HepG2 (cell line): ENCODE results near the gene EMC8. TPM values are rescaled to one million over a fixed set of nuclear protein-coding genes. Genes with fewer than 3 reads are reported as not detected.

Experiments
- ATAC-seq: fragments of 200-7000 bp; cut with Tn5 transposase; 3 replicates; pipeline ENCODE4 v1.9.1; 2020; ENCODE audit warnings: mild to moderate bottlenecking, moderate library complexity
- BruUV-seq: library from RNA; stranded (reverse); fragments of 400-500 nt; replicated peaks from 2 replicates; lab custom pipeline; 2021; lab: Mats Ljungman, UMichigan
- CTCF ChIA-PET: fragments of 300-600 bp; formaldehyde crosslinking; extraction: SDS; loops from one replicate; lab custom pipeline; 2021; ENCODE audit warnings: low total read pairs, inconsistent platforms, low intra/inter-chr PET ratio; lab: Yijun Ruan, JAX
- POLR2A ChIA-PET: fragments of 350-600 bp; sonication (Branson Sonifier 250); formaldehyde crosslinking; loops from one replicate; lab custom pipeline; 2020; ENCODE audit warnings: antibody characterized with exemption, inconsistent platforms; lab: Yijun Ruan, JAX
- DNase-seq: peaks from one replicate; pipeline ENCODE4 v3.0.0-alpha.2; 2015; ENCODE audit warnings: low spot score
- FAIRE-seq: peaks from 3 replicates; lab custom pipeline; 2011; peaks lifted over from hg19 to GRCh38; lab: Jason Lieb, UNC
- H2AFZ ChIP-seq: one replicate; pipeline ENCODE4 v1.6.1; 2011; ENCODE audit warnings: low read length, inconsistent platforms
- H3K27ac ChIP-seq: fragments of 300-600 bp; 3 replicates; pipeline ENCODE4 v1.8.0; 2011; ENCODE audit warnings: mixed run types, mild to moderate bottlenecking, mixed read lengths, low read length, inconsistent platforms; ENCODE audit not compliant: insufficient read depth; ENCODE audit errors: extremely low read length
- H3K27me3 ChIP-seq, 2 experiments: fragments of 200-600 bp in 1 of 2; 2 replicates in 1 of 2; 3 replicates in 1 of 2; pipeline versions ENCODE4 v1.6.0 to v1.8.0; 2011; ENCODE audit warnings: low read length in 2 of 2, mild to moderate bottlenecking in 2 of 2, moderate library complexity in 2 of 2, inconsistent platforms in 1 of 2; ENCODE audit not compliant: insufficient read depth in 2 of 2, control insufficient read depth in 1 of 2
- H3K36me3 ChIP-seq, 2 experiments: fragments of 200-600 bp in 1 of 2; replicated peaks in 1 of 2; 2 replicates in 1 of 2; 3 replicates in 1 of 2; pipeline versions ENCODE4 v1.5.1 to v1.8.0; 2011; ENCODE audit warnings: low read length in 2 of 2, inconsistent platforms in 1 of 2; ENCODE audit not compliant: insufficient read depth in 2 of 2, control insufficient read depth in 1 of 2
- H3K4me1 ChIP-seq: 2 replicates; pipeline ENCODE4 v1.5.1; 2012; ENCODE audit warnings: low read length, inconsistent platforms; ENCODE audit not compliant: insufficient read depth
- H3K4me2 ChIP-seq: 2 replicates; pipeline ENCODE4 v1.6.0; 2011; ENCODE audit warnings: low read depth, low read length, inconsistent platforms
- H3K4me3 ChIP-seq, 3 experiments: fragments of 200-600 bp in 1 of 3; sonication (generic), shearing (Covaris generic) in 1 of 3; replicated peaks in 1 of 3; 2 replicates each; pipeline ENCODE4 v1.5.1; 2011 to 2016; ENCODE audit warnings: low read length in 3 of 3, inconsistent platforms in 2 of 3, low read depth in 2 of 3, mild to moderate bottlenecking in 2 of 3, control low read depth in 1 of 3, mixed read lengths in 1 of 3; ENCODE audit not compliant: insufficient read depth in 1 of 3
- H3K79me2 ChIP-seq: one replicate; pipeline ENCODE4 v1.6.1; 2011; ENCODE audit warnings: low read length, inconsistent platforms; ENCODE audit not compliant: insufficient read depth
- H3K9ac ChIP-seq: 2 replicates; pipeline ENCODE4 v1.6.0; 2011; ENCODE audit warnings: mild to moderate bottlenecking, low read depth, low read length, inconsistent platforms; ENCODE audit not compliant: insufficient read depth
- H3K9me3 ChIP-seq: 2 replicates; pipeline ENCODE4 v1.5.1; 2012; ENCODE audit warnings: mild to moderate bottlenecking, low read length
- H4K20me1 ChIP-seq: 2 replicates; pipeline ENCODE4 v1.6.0; 2011; ENCODE audit warnings: inconsistent platforms, mild to moderate bottlenecking, low read length, moderate library complexity; ENCODE audit not compliant: insufficient read depth
- ISL2 ChIP-seq: sonication (generic); formaldehyde crosslinking; IDR thresholded peaks from 2 replicates; pipeline ENCODE4 v1.5.0; 2020; ENCODE audit warnings: missing genetic modification reagents
- JUN ChIP-seq: sonication (generic); formaldehyde crosslinking; IDR thresholded peaks from 2 replicates; pipeline ENCODE4 v1.4.0; 2020; ENCODE audit warnings: mild to moderate bottlenecking, missing genetic modification reagents
- MTA1 ChIP-seq: sonication (generic); formaldehyde crosslinking; IDR thresholded peaks from 2 replicates; pipeline ENCODE4 v1.4.0; 2020; ENCODE audit warnings: missing genetic modification reagents, mild to moderate bottlenecking, borderline replicate concordance
- NCOA5 ChIP-seq: sonication (generic); formaldehyde crosslinking; IDR thresholded peaks from 2 replicates; pipeline ENCODE4 v1.4.0; 2020; ENCODE audit warnings: missing genetic modification reagents
- TFDP2 ChIP-seq: sonication (generic); formaldehyde crosslinking; IDR thresholded peaks from 2 replicates; pipeline ENCODE4 v1.4.0; 2020; ENCODE audit warnings: missing genetic modification reagents
- ZNF629 ChIP-seq: sonication (generic); formaldehyde crosslinking; conservative IDR thresholded peaks from 2 replicates; pipeline ENCODE4 v1.5.0; 2020; ENCODE audit warnings: missing genetic modification reagents
- whole genome bisulfite sequencing: methylation state at CpG from one replicate; pipeline ENCODE4 v1.1.6; 2017; ENCODE audit warnings: low lambda C conversion rate; 5-methylcytosine and 5-hydroxymethylcytosine counted together
- in situ Hi-C: cut with HindIII; loops from 2 replicates; pipeline ENCODE4 v1.10.0; 2017; ENCODE audit warnings: low pct_unique_long_range_greater_than_20kb; ENCODE audit not compliant: extremely low pct_ligation_motif_present
- intact Hi-C: fragments of 100-400 bp; cut with micrococcal nuclease; formaldehyde crosslinking; loops from one replicate; pipeline ENCODE4 v1.10.0; 2022; ENCODE audit not compliant: unreplicated experiment
- polyA plus RNA-seq, 8 experiments: library from polyadenylated mRNA; depleted of rRNA in 3 of 8; stranded (reverse) in 7 of 8; unstranded in 1 of 8; fragments of >200 nt; fragmentation: Illumina TruSeq in 4 of 8; extraction: Trizol in 4 of 8; gene quantifications; 2 replicates each; pipeline versions ENCODE4 v1.2.1 to v1.2.3, GENCODE V29; 2011 to 2016; ENCODE audit warnings: low read depth in 4 of 8, missing spikeins in 1 of 8, mixed read lengths in 1 of 8; ENCODE audit not compliant: insufficient read depth in 1 of 8
- total RNA-seq, 5 experiments: library from RNA; depleted of rRNA; stranded (reverse); fragments of >200 nt; fragmentation: Illumina TruSeq; extraction: Trizol; gene quantifications; 2 replicates each; pipeline ENCODE4 v1.2.3, GENCODE V29; 2016; ENCODE audit warnings: low read depth in 1 of 5
- TF ChIP-seq, protein P1 (sequence below): sonication (generic); formaldehyde crosslinking; IDR thresholded peaks from 2 replicates; pipeline ENCODE4 v1.5.1; 2020; ENCODE audit warnings: mild to moderate bottlenecking, missing genetic modification reagents, moderate library complexity
- TF ChIP-seq, protein P2 (sequence below): IDR thresholded peaks from 2 replicates; pipeline ENCODE4 v1.6.1; 2016; ENCODE audit warnings: control low read depth

Gene EMC8
- total and polyA plus RNA-seq, 2 of the 13 experiments (the other 11 are each of a cell fraction or from before 2014, with no cell fraction given): 55.0 to 76.0 TPM

DNA sequence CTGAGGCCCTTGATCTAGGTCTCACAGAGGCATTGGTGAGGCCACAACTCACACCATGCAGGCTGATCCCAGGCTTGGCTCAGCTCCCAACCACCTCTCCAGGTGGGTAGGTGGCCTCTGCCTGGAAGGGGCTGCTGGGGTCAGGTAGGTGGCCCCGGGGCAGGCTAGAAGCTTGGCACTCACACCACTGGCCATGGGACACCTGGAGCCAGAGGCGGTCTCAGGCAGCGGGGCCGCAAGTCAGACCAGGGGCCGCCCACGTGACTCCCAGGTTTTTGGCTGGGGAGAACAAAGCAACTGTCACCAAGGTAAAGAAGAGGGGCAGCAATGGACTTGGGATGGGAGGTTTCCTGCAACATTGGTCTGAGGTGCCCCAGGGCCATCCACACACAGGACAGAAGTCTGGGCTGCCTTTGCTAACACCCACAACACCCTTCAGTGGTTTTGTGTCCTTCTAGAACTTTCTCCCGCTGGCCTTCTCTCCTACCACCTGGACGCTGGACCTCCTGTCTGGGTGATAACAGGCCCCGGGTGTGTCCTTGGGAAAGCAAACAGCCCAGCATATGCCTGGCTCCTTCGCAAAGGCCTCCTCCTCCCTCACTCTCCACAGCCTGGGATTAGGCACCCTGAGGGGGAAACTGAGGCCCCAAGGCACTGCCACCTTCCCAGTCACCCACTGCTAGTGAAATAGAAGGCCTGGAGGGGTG is 64.9 kb downstream of the EMC8 start (continued):
- TF ChIP-seq, protein P1, sequence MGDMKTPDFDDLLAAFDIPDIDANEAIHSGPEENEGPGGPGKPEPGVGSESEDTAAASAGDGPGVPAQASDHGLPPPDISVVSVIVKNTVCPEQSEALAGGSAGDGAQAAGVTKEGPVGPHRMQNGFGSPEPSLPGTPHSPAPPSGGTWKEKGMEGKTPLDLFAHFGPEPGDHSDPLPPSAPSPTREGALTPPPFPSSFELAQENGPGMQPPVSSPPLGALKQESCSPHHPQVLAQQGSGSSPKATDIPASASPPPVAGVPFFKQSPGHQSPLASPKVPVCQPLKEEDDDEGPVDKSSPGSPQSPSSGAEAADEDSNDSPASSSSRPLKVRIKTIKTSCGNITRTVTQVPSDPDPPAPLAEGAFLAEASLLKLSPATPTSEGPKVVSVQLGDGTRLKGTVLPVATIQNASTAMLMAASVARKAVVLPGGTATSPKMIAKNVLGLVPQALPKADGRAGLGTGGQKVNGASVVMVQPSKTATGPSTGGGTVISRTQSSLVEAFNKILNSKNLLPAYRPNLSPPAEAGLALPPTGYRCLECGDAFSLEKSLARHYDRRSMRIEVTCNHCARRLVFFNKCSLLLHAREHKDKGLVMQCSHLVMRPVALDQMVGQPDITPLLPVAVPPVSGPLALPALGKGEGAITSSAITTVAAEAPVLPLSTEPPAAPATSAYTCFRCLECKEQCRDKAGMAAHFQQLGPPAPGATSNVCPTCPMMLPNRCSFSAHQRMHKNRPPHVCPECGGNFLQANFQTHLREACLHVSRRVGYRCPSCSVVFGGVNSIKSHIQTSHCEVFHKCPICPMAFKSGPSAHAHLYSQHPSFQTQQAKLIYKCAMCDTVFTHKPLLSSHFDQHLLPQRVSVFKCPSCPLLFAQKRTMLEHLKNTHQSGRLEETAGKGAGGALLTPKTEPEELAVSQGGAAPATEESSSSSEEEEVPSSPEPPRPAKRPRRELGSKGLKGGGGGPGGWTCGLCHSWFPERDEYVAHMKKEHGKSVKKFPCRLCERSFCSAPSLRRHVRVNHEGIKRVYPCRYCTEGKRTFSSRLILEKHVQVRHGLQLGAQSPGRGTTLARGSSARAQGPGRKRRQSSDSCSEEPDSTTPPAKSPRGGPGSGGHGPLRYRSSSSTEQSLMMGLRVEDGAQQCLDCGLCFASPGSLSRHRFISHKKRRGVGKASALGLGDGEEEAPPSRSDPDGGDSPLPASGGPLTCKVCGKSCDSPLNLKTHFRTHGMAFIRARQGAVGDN (CRISPR knock-in tag): peak; percentile 89
- peak; percentile 46; the same call in 1 of the 2 replicates for TF ChIP-seq TFDP2 (CRISPR knock-in tag)
- TF ChIP-seq MTA1 (CRISPR knock-in tag): 0 out of 2 replicates have a peak, but pooled peaks have one; percentile 20
- peak; percentile 53; the same call in 1 of the 2 replicates for TF ChIP-seq ZNF629 (CRISPR knock-in tag)

DNA sequence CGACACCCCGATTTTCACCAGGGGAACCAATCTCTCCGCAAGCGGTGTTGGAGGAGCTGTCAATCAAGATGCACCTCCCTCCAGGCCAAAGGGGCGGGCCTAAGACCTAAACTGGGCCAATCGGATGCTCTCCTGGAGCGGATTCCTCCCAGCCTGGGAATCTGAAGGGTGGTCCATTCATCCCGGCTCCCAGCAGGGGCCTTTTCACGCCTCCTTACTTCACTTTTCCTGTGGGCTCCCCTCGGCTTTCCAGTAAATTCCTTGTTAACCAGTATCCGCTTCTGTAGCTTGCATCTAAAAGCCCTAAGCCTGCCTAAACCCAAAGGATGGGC is 65.5 kb downstream of the EMC8 start:
- Histone ChIP-seq H3K4me3 (no peak overlapping the region), H3K79me2 (no peaks in the 10 kb centered on the region), H2AFZ (no peak overlapping the region), H4K20me1 (no peaks in the 10 kb centered on the region), H3K27me3 (peaks cover 7 to 17% of the 10 kb centered on the region in 2 experiments; a peak in 4 of 5 replicates), H3K4me2 (no peak overlapping the region), H3K27ac (no peak overlapping the region), H3K9ac (no peak overlapping the region), H3K4me1 (peaks cover 45% of the 10 kb centered on the region), H3K9me3 (no peaks in the 10 kb centered on the region), H3K36me3 (no peaks in the 10 kb centered on the region)
- intact Hi-C loops: no loop called here
- in situ Hi-C loops: no loop called here
- ChIA-PET POLR2A (no interaction called here), CTCF (no interaction called here)
- BruUV-seq: no TSS peak
- ATAC-seq (no peak), FAIRE-seq (no peak), DNase-seq (no peak)
- WGBS: 88% methylated on average over 11 of the region's 11 CpGs
- TF ChIP-seq, protein P2, sequence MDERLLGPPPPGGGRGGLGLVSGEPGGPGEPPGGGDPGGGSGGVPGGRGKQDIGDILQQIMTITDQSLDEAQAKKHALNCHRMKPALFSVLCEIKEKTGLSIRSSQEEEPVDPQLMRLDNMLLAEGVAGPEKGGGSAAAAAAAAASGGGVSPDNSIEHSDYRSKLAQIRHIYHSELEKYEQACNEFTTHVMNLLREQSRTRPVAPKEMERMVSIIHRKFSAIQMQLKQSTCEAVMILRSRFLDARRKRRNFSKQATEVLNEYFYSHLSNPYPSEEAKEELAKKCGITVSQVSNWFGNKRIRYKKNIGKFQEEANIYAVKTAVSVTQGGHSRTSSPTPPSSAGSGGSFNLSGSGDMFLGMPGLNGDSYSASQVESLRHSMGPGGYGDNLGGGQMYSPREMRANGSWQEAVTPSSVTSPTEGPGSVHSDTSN: 0 out of 2 replicates have a peak, but pooled peaks have one; percentile 56
- TF ChIP-seq ISL2 (CRISPR knock-in tag) (no peak), JUN (CRISPR knock-in tag) (no peak), NCOA5 (CRISPR knock-in tag) (no peak)
